T47D (cell line): ENCODE data around the gene PDZRN4.
"Not testable (repeated sequence)": the region's sequence is repeated elsewhere in the genome, so short reads cannot be mapped to it uniquely, and the experiment has no call there.

Experiments used
- DNase-seq, 2 experiments: peaks; one replicate each; pipeline versions ENCODE4 v3.0.0 to v3.0.0-alpha.2; 2011 to 2012; ENCODE audit warnings: low read depth in 1 of 2, low spot score in 1 of 2
- JUND ChIP-seq: IDR thresholded peaks from 2 replicates; pipeline ENCODE4 v1.6.1; 2012; ENCODE audit warnings: low read depth
- in situ Hi-C: cut with HindIII; loops from 2 replicates; pipeline ENCODE4 v1.10.0; 2016; ENCODE audit warnings: low sequenced_read_pairs, low pct_unique_long_range_greater_than_20kb

The PDZRN4 gene

DNA sequence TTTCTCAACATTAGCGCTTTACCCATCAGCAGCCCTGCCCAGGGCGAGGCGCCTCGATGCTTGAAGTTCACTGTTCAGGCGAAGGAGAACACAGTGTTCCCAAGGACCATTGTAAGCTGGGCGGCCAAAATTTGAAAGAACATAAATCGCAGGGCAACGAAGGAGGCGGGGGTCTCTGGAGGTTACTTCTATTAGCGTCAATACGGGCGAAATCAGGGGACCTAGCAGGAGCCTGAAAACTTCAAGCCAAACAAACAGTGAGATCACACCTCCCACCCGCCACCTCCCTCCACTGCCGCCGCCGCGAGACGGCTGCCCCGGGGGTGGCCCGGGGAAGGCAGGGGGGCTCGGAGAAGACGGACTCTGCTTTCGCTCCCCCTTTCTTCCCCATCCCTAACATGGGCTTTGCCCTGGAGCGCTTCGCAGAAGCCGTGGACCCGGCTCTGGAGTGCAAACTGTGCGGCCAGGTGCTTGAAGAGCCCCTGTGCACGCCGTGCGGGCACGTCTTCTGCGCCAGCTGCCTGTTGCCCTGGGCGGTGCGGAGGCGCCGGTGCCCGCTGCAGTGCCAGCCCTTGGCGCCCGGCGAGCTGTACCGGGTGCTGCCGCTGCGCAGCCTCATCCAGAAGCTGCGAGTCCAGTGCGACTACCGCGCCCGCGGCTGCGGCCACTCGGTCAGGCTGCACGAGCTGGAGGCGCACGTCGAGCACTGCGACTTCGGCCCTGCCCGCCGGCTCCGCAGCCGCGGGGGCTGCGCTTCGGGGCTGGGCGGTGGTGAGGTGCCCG, at the start of gene PDZRN4:
PDZRN4 (plus strand) TSS at position 263 of the 783 bp plus-strand sequence.
- DNase-seq = no peak
- in situ Hi-C loops = no loop called here
- TF ChIP-seq JUND = no peak

DNA sequence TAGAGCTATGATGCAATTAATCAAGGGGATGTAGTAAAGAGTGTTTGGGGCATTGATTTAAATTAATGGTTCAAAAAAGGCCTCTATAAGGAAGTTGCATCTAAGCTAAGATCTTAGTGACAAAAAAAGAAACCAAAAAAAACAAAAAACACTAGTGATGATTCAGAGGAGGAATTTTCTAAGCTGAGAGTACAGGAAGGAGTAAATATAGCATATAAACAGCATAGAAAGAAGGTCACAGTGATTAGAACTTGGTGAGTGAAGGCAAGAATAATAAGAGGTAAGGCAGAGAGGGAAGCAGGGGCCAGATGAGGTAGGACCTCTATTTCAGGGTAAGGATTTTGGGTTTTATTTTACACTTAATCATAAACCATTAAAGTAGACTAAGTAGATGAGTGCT, 48.0 kb upstream of the PDZRN4 start:
- no peak for DNase-seq
- in situ Hi-C loops = no loop called here
- no peak for TF ChIP-seq JUND

DNA sequence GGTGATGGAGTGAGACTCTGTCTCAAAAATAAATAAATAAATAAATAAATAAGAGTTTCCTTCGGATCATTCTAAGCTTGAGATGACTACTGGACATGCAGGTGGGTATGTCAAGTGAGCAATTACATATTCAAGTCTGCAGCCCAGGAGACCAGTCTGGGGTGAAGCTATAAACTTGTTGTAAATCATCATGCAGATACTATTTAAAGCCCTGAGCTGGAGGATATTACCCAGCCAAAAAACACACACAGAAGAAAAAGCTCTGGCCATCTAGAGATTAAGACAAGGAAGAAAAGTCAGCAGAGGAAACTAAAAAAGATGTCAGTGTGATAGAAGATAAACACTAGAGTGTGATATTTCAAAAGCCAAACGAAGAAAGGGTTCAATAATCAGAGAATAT, 47.0 kb upstream of the PDZRN4 start:
- in situ Hi-C loops = no loop called here
- DNase-seq = no peak

DNA sequence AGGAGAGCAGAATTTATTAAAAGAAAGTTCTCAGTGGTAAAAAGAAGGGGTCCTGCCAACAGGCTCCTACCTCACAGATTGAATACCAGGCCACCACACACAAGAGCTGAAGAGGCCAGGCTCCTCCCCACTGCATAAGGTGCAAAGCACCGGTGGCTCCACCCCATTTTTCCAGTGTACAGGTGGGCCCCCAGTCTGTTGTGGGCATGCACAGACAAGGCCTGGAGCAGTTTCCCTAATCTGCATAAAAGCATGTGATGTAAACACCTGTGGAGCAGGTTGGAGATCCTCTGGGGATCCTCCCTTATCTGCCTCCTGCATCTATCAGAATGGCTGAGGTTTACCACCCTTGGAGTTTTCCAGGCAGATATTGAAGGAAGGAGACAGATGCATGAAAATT, 45.7 kb upstream of the PDZRN4 start:
- no peak for TF ChIP-seq JUND
- in situ Hi-C loops = no loop called here
- no peak for DNase-seq

More for the DNA sequence above, 47.0 kb upstream of the PDZRN4 start:
- no peak for TF ChIP-seq JUND

DNA sequence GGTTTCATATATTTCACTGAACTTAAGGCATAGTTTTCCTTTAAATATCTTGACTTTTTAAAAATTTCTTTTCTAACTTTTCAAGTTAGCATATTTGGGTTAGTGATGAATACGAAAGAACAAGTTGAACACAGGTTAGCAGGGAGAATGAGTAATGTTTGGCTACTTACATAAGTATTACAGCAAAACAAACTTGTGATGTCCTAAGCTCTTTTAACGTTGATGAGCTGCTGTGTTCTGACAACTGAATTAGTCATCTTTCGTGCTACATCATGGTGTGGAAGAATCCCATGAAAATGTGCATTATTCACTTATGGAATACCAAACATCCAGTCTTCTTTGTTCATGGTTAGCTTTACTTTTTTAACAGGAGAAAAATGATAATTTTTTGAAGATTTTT, 36.3 kb upstream of the PDZRN4 start:
- in situ Hi-C loops = no loop called here

DNA sequence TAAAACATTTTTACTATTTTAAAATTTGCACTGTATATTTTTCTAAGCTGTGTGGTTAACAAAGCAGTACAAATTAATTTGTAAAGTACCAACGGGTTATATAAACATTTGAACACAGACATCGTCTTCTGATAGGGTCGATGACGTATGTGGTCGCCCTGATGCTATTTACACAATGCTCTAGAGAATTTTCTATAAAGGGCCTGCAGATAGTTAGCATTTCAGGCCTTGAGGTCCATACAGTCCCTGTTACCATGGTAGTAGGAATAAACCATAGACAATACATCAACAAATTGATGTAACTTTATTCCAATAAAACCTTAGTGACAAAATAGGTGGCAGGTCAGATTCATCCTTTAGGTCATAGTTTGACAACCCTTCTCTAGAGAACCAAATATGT, 25.7 kb upstream of the PDZRN4 start:
- no peak for DNase-seq
- TF ChIP-seq JUND = no peak
- in situ Hi-C loops = no loop called here

More for the DNA sequence above, 36.3 kb upstream of the PDZRN4 start:
- TF ChIP-seq JUND = no peak
- DNase-seq = no peak

DNA sequence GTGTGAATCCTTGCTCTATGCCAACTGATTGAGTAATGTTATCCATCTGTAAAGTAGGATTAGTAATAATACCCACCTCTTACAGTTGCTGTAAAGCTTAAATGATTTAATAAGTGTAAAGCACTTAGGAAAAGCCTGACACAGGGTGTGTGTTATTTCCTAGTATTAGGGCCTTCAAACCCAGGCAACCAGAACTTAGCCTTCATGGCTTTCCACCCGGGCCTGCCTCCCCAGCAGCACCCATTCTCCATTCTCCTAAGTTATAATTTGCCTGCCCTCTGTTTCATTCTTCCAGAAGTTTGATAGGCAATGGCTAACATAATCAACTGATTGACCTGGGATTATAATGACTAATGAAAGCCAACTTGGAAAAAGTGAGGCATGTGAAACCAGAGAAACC, 20.4 kb upstream of the PDZRN4 start:
- DNase-seq = no peak

DNA sequence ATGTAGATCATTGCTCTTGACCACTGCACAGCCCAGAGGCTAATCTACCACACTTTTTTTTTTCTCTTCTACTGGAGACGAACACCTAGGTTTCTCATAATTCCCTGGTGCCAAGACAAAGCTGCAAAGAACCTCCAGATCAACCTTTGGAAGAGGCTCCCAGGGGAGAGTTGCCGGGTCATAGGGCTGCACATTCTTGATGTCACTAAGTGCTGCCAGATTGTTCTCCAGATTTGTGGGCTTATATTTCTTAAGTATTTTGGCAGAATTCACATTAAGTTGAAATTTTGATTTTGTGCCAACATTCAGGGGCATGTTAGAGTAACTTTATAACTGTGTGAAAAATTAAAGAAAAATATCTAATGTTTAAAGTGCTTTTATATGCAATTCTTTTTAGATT, 13.5 kb upstream of the PDZRN4 start:
- TF ChIP-seq JUND = no peak
- in situ Hi-C loops = no loop called here
- DNase-seq = no peak

More for the DNA sequence above, 20.4 kb upstream of the PDZRN4 start:
- in situ Hi-C loops = no loop called here
- no peak for TF ChIP-seq JUND

DNA sequence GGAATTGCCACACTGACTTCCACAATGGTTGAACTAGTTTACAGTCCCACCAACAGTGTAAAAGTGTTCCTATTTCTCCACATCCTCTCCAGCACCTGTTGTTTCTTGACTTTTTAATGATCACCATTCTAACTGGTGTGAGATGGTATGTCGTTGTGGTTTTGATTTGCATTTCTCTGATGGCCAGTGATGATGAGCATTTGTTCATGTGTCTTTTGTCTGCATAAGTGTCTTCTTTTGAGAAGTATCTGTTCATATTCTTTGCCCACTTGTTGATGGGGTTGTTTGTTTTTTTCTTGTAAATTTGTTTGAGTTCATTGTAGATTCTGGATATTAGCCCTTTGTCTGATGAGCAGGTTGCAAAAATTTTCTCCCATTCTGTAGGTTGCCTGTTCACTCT, 8.6 kb upstream of the PDZRN4 start:
- DNase-seq, in situ Hi-C loops: not testable (repeated sequence)

DNA sequence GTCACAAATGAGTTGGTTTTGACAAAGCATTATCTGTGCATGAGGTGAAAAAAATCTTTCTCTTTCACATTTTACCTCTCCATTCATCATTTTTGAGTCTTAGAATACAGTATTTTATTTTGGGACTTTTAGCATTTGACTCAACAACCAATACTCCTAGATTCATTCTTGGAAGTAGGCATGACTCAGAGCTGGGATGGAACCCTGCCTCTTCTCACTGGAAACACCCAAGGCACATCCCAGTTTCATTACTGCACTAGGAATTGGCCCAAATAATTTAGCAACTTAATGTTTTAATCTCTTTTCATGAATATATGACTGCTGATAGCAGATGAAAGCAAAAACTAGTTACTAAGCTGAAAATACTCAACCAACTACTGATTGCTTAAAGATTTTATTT, 3.3 kb upstream of the PDZRN4 start:
- in situ Hi-C loops = no loop called here
- no peak for TF ChIP-seq JUND
- no peak for DNase-seq

DNA sequence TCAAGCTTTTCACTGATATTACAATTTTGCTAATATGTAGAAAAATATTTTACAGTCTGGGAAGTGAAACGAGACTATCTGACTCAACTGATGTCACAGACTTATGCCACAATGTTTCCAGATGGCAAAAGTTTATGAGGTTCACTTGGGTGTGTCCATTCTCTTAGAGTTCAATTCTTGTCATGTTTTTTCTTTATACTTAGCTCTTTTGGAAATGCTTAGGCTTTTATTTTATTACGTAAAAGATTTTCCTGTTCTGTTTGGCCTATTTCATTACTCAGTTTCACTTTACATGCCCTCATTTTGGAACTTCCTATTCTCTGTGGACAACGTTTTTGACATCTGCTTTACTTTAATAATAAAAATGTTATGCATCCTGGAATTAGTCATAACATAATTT, 2.1 kb upstream of the PDZRN4 start:
- DNase-seq = no peak
- in situ Hi-C loops = no loop called here
- no peak for TF ChIP-seq JUND

DNA sequence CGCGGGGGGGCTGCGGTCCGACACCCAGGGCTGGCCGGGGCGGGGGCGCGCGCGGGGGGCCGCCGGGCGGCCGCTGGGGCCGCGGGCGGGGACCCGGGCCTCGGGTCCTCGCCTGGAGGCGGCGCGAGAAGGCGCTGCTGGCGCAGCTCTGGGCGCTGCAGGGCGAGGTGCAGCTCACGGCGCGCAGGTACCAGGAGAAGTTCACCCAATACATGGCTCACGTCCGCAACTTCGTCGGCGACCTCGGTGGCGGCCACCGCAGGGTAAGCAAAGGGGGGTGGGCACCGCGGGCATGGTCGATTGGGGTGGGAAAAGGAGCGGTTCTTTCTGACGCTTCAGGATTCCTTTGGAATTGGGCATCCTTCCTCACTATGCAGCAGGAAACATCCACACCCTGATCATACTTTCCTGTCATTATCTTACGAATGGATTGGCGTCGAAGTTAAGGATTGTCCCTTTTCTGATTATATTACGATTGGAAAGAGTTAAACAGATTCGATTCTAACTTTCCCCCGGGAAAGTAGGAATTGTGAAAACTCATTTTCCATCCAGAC, 798 bp downstream of the PDZRN4 start:
- in situ Hi-C loops = no loop called here
- no peak for TF ChIP-seq JUND
- no peak for DNase-seq

DNA sequence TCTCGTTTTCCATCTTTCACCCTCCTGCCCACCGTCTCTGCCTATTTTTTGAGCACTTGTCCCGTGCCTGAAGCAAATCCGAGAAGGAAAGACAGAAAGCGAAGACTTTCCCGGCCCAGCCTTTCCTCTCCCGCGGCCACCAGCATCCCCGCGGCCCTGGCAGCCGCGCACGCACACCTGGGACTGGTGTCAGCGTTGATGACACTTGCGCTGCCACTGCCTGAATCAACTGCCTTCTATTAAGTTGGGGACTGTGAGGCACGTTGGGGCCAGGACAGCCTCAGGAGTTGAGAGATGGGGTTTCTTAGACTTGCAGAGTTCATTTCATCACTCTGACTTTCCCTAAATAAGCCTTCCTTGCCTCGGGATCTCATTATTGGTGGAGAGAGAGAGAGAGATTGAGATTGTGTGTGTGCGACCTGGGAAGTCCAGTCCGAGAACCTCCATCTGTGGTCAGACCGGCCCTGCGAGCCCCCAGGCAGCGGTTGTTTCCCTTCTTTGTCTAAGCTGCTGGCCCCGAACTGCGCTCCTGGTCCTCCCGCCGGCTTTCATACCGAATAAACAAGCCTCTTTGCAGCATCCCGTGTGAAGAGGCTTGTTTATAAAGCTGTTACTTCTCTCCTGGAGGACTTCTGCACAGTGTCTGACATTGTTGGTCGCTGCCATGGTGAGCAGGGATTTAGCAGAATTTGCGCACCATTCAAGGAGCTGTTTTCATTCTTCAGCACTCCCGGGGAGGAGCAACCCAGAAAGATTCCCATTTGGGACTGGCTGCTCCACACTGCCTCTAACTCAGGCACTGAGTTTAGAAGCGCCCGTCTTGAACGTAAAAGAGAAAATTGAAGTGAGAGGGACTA, 1.5 kb downstream of the PDZRN4 start:
- in situ Hi-C loops = no loop called here
- peak in 1 of 2 experiments; percentile 32 for DNase-seq
- no peak for TF ChIP-seq JUND
